GM23338 (cell line): ENCODE results near the gene GCHFR. TPM values are rescaled to one million over a fixed set of nuclear protein-coding genes. Genes with fewer than 3 reads are reported as not detected.

Experiments
- ATAC-seq: fragments of 200-7000 bp; cut with Tn5 transposase; 3 replicates; pipeline ENCODE4 v1.9.1; 2020
- DNase-seq: peaks from one replicate; pipeline ENCODE4 v3.0.0-alpha.2; 2015; ENCODE audit warnings: low spot score
- H2AFZ ChIP-seq: fragments of 200-600 bp; sonication (generic); 2 replicates; pipeline ENCODE4 v1.8.0; 2016; ENCODE audit warnings: antibody characterized with exemption, mild to moderate bottlenecking, moderate library complexity
- H3F3A ChIP-seq: fragments of 200-600 bp; sonication (generic); replicated peaks from 2 replicates; pipeline ENCODE4 v1.8.0; 2017; ENCODE audit warnings: antibody characterized with exemption, mixed run types, low read depth
- H3K27ac ChIP-seq: fragments of 200-600 bp; sonication (generic); 2 replicates; pipeline ENCODE4 v1.6.1; 2016; ENCODE audit warnings: low read depth
- H3K27me3 ChIP-seq: fragments of 200-600 bp; sonication (generic); 2 replicates; pipeline ENCODE4 v1.8.0; 2016; ENCODE audit warnings: mild to moderate bottlenecking, mixed run types, moderate library complexity; ENCODE audit not compliant: insufficient read depth
- H3K36me3 ChIP-seq: fragments of 200-600 bp; sonication (generic); 2 replicates; pipeline ENCODE4 v1.8.0; 2016; ENCODE audit warnings: mild to moderate bottlenecking; ENCODE audit not compliant: insufficient read depth
- H3K4me1 ChIP-seq: fragments of 200-600 bp; sonication (generic); 2 replicates; pipeline ENCODE4 v1.8.0; 2016; ENCODE audit warnings: mild to moderate bottlenecking, moderate library complexity; ENCODE audit not compliant: insufficient read depth
- H3K4me2 ChIP-seq: fragments of 200-600 bp; sonication (generic); 2 replicates; pipeline ENCODE4 v1.7.1; 2017; ENCODE audit warnings: mixed run types
- H3K4me3 ChIP-seq: fragments of 200-600 bp; sonication (generic); 2 replicates; pipeline ENCODE4 v1.6.1; 2016; ENCODE audit warnings: mixed run types
- H3K79me2 ChIP-seq: fragments of 200-600 bp; sonication (generic); replicated peaks from 2 replicates; pipeline ENCODE4 v1.8.0; 2017; ENCODE audit warnings: mild to moderate bottlenecking; ENCODE audit not compliant: insufficient read depth
- H3K9me2 ChIP-seq: fragments of 200-600 bp; sonication (generic); 2 replicates; pipeline ENCODE4 v1.8.0; 2017; ENCODE audit not compliant: insufficient read depth
- H4K20me1 ChIP-seq: fragments of 200-600 bp; sonication (generic); replicated peaks from 2 replicates; pipeline ENCODE4 v1.8.0; 2017; ENCODE audit warnings: mild to moderate bottlenecking; ENCODE audit not compliant: insufficient read depth
- H3K27ac Mint-ChIP-seq: 2 replicates; pipeline ENCODE4 v1.8.0; 2020; ENCODE audit warnings: inconsistent platforms, mild to moderate bottlenecking, moderate library complexity, mixed read lengths
- H3K27me3 Mint-ChIP-seq: 3 replicates; pipeline ENCODE4 v1.8.0; 2022; ENCODE audit warnings: low read depth, mild to moderate bottlenecking, moderate library complexity, mixed read lengths, inconsistent platforms; ENCODE audit not compliant: insufficient read depth, poor library complexity
- H3K36me3 Mint-ChIP-seq: 3 replicates; pipeline ENCODE4 v1.8.0; 2021; ENCODE audit warnings: low read depth, mild to moderate bottlenecking, inconsistent platforms, moderate library complexity, mixed read lengths
- H3K4me1 Mint-ChIP-seq: 3 replicates; pipeline ENCODE4 v1.8.0; 2020; ENCODE audit warnings: mild to moderate bottlenecking, inconsistent platforms, mixed read lengths
- H3K4me3 Mint-ChIP-seq: 3 replicates; pipeline ENCODE4 v1.8.0; 2021; ENCODE audit warnings: moderate library complexity, mild to moderate bottlenecking, inconsistent platforms, mixed read lengths
- H3K9me3 Mint-ChIP-seq: 3 replicates; pipeline ENCODE4 v1.8.0; 2020; ENCODE audit warnings: moderate library complexity, mild to moderate bottlenecking, inconsistent platforms, mixed read lengths
- EZH2phosphoT487 ChIP-seq: fragments of 200-600 bp; sonication (generic); IDR thresholded peaks from one replicate; pipeline ENCODE4 v1.8.1; 2018; ENCODE audit warnings: antibody characterized with exemption; ENCODE audit not compliant: unreplicated experiment
- NANOG ChIP-seq: IDR thresholded peaks from 2 replicates; pipeline ENCODE4 v1.6.1; 2016; ENCODE audit warnings: antibody characterized with exemption, borderline replicate concordance
- REST ChIP-seq: IDR thresholded peaks from one replicate; pipeline ENCODE4 v1.6.1; 2018; ENCODE audit warnings: antibody characterized with exemption; ENCODE audit not compliant: unreplicated experiment
- STAT1 ChIP-seq: IDR thresholded peaks from one replicate; pipeline ENCODE4 v1.6.1; 2016; ENCODE audit warnings: antibody characterized with exemption; ENCODE audit not compliant: unreplicated experiment
- ZNF462 ChIP-seq: fragments of 250-450 bp; sonication (Bioruptor Pico); IDR thresholded peaks from 2 replicates; pipeline ENCODE4 v1.5.0; 2020; ENCODE audit warnings: mild to moderate bottlenecking, moderate library complexity
- polyA plus RNA-seq: library from polyadenylated mRNA; unstranded; fragments of >200 nt; fragmentation: Nextera tagmentation; extraction: Ambion mirVana; gene quantifications from 2 replicates; pipeline ENCODE4 v1.2.1, GENCODE V29; 2016
- total RNA-seq: library from RNA; depleted of rRNA; stranded (reverse); fragments of >200 nt; shearing (Covaris generic); gene quantifications from 2 replicates; pipeline ENCODE4 v1.2.3, GENCODE V29; 2014

Gene GCHFR
- total and polyA plus RNA-seq, 2 experiments from 2014 or later: 38.9 to 44.2 TPM

DNA sequence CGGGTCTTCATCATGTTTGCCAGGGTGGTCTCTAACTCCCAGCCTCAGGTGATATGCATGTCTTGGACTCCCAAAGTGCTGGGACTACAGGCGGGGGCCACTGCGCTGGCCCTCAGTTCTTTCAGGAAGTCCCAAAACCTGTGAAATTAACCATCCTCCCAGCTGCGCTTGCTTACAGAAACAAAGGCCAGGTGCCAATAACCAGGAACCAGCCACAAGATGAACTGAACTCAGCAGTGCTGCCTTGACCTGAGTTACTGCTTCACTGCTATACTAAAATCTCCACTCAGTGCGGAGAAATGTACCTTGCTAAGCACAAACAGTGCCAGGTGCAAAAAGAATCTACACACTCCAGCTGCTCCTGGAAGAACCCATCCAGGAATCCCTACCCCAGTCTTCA is 3.9 kb upstream of the GCHFR start (continued):
- no peak for TF ChIP-seq ZNF462 (CRISPR knock-in tag)
- no peak for TF ChIP-seq NANOG
- no peak for TF ChIP-seq STAT1

GRCh38 chr15:40762919-40763800 is 708 bp upstream of the GCHFR start:
- Histone ChIP-seq H3K4me3 (peak overlapping the region; percentile 83), H3K4me1 (peaks cover 23% of the 10 kb centered on the region), H3K27me3 (0 out of 2 replicates have a peak, but pooled peaks cover 4% of the 10 kb centered on the region), H3K79me2 (no peaks in the 10 kb centered on the region), H3K27ac (peak overlapping the region; percentile 59; the same call in 1 of the 2 replicates), H2AFZ (peak overlapping the region; percentile 95), H3K4me2 (peak overlapping the region; percentile 98), H3K36me3 (no peaks in the 10 kb centered on the region), H3F3A (peaks cover 15% of the 10 kb centered on the region), H3K9me2 (no peaks in the 10 kb centered on the region), H4K20me1 (no peaks in the 10 kb centered on the region)
- H3K27me3 Mint-ChIP-seq: peaks cover 16% of the 10 kb centered on the region
- peak overlapping the region; percentile 71 for H3K4me3 Mint-ChIP-seq
- ATAC-seq (peak; percentile 9), DNase-seq (peak; percentile 73)
- TF ChIP-seq EZH2phosphoT487 (no peak), REST (no peak), STAT1 (no peak)
- H3K36me3 Mint-ChIP-seq: no peaks in the 10 kb centered on the region
- H3K4me1 Mint-ChIP-seq: peaks cover 30% of the 10 kb centered on the region
- no peak overlapping the region for H3K27ac Mint-ChIP-seq
- no peaks in the 10 kb centered on the region for H3K9me3 Mint-ChIP-seq
